Heart left ventricle (tissue), 16 donors: ENCODE measurements around the gene UBL7. TPM values are rescaled to one million over a fixed set of nuclear protein-coding genes. Genes with fewer than 3 reads are reported as not detected.

Source experiments
- ATAC-seq, 4 donors: fragments of 200-7000 bp; cut with Tn5 transposase; one replicate each; pipeline ENCODE4 v1.9.1; 2020 to 2022; ENCODE audit warnings: moderate library complexity in 4 of 4, mild to moderate bottlenecking in 3 of 4, moderate number of reproducible peaks in 1 of 4
- DNase-seq, 5 donors: peaks; one replicate each; pipeline ENCODE4 v3.0.0-alpha.2; 2020
- H3K27ac ChIP-seq, 12 donors: fragments of 200-600 bp; sonication (generic) in 4 of 12; one replicate each; pipeline versions ENCODE4 v1.5.0 to v1.8.0; 2016 to 2022; ENCODE audit warnings: mild to moderate bottlenecking in 2 of 12
- H3K27me3 ChIP-seq, 9 donors: fragments of 200-600 bp; sonication (generic) in 2 of 9; one replicate each; pipeline versions ENCODE4 v1.5.1 to v1.8.0; 2016 to 2022; ENCODE audit warnings: mild to moderate bottlenecking in 3 of 9
- H3K36me3 ChIP-seq, 9 donors: fragments of 200-600 bp; sonication (generic) in 2 of 9; one replicate each; pipeline versions ENCODE4 v1.5.0 to v1.8.0; 2018 to 2022; ENCODE audit warnings: mild to moderate bottlenecking in 2 of 9
- H3K4me1 ChIP-seq, 12 donors: fragments of 200-600 bp; sonication (generic) in 4 of 12; one replicate each; pipeline versions ENCODE4 v1.5.0 to v1.8.0; 2016 to 2022; ENCODE audit warnings: mild to moderate bottlenecking in 3 of 12
- H3K4me3 ChIP-seq, 12 donors: fragments of 200-600 bp; sonication (generic) in 4 of 12; one replicate each; pipeline versions ENCODE4 v1.5.0 to v1.8.0; 2017 to 2022; ENCODE audit warnings: mild to moderate bottlenecking in 9 of 12, moderate library complexity in 4 of 12
- H3K9me3 ChIP-seq, 12 donors: fragments of 200-600 bp; sonication (generic) in 4 of 12; one replicate each; pipeline versions ENCODE4 v1.5.0 to v1.8.0; 2016 to 2022; ENCODE audit warnings: mild to moderate bottlenecking in 1 of 12
- CTCF ChIP-seq, 12 donors: fragments of 200-600 bp; sonication (generic) in 4 of 12; IDR thresholded peaks; one replicate each; pipeline versions ENCODE4 v1.5.0 to v1.8.0; 2018 to 2022; ENCODE audit warnings: antibody characterized with exemption in 12 of 12, mild to moderate bottlenecking in 5 of 12
- POLR2A ChIP-seq, 2 donors: fragments of 450-650 bp; IDR thresholded peaks; one replicate each; pipeline ENCODE4 v1.6.1; 2017; ENCODE audit warnings: antibody characterized with exemption in 2 of 2, mild to moderate bottlenecking in 2 of 2, moderate library complexity in 2 of 2
- WGBS, 4 donors: extraction: QIAGEN DNeasy Blood & Tissue Kit in 2 of 4; methylation state at CpG; one replicate each; pipeline versions ENCODE4 v1.1.5 to v1.1.7; 2013 to 2018; 5-methylcytosine and 5-hydroxymethylcytosine counted together
- intact Hi-C, 10 donors: fragments of 100-400 bp; cut with DNase I; formaldehyde crosslinking; loops; one replicate each; pipeline versions ENCODE4 v1.11.1 to v1.14.2; 2022
- polyA plus RNA-seq, 2 donors: library from polyadenylated mRNA; stranded (reverse); fragments of 200-250 nt; gene quantifications; one replicate each; pipeline ENCODE4 v1.2.3, GENCODE V29; 2013
- total RNA-seq, 9 donors: library from RNA; depleted of rRNA in 2 of 9; stranded (reverse); fragments of >200 nt in 2 of 9; fragmentation: NEBNext Ultra II Directional in 3 of 9; extraction: Animal tissue kit (Norgen Biotek cat#: 25700) in 3 of 9; gene quantifications; one replicate each; pipeline versions ENCODE4 v1.1.0 to v1.2.4, GENCODE V29; 2016 to 2023
- donor health status: ischemic (EF 13 %, LVEDD 7.1; RV severe dilation, severe dysfunction).
- donor health status: healthy with polysubstance abuse.
- donor health status: DM: no; HTN: yes; CAD: no.
- donor health status: DM: no; HTN: no; CAD: no.
- donor health status: ischemic (EF 25% LVEDD 6.9; RV normal size, moderate dysfunction).
- donor health status: ischemic (EF 25% LVEDD 5.7; RV mildly dilated, moderate dysfunction).
- donor health status: healthy.
- donor health status: DM: yes; HTN: yes; CAD: no.
- donor health status: ischemic (EF 35%, LVEDD 5.7; RV mildly dilated, moderate dysfunction).
- donor health status: nonischemic (EF 11% LVEDD 7.7; RV severe dilation, severe dysfunction).
- donor health status: DM: yes; HTN: yes; CAD: no.
- donor health status: PGD.
- donor health status: ischemic (EF 29% LVEDD 5.4; RV normal size, mild dysfunction).
- donor health status: nonischemic (EF 23%, LVEDD 6.1; RV moderate dilation, normal function).

UBL7 gene
- total and polyA plus RNA-seq, 11 donors, result 40.6 to 102 (median 49.5) TPM

GRCh38 chr15:74398183-74398582, 62.8 kb downstream of the UBL7 start:
- TF ChIP-seq POLR2A (IDR thresholded peaks at IDR 0.05), result no peak
- no peak for TF ChIP-seq CTCF (IDR thresholded peaks at IDR 0.05)
- WGBS, 4 donors, result 94 to 97% (median 95%) methylated on average over 5 of the region's 5 CpGs
- Histone ChIP-seq H3K9me3 (no peaks in the 10 kb centered on the region), H3K36me3 (no peaks in the 10 kb centered on the region), H3K4me1 (peaks cover 0 to 39% (median 1%) of the 10 kb centered on the region in 12 donors), H3K4me3 (no peak overlapping the region), H3K27ac (no peak overlapping the region), H3K27me3 (no peaks in the 10 kb centered on the region)
- ATAC-seq, result no peak
- no peak for DNase-seq
- intact Hi-C loops, result no loop called here

GRCh38 chr15:74397239-74398068, 63.5 kb downstream of the UBL7 start:
- Histone ChIP-seq H3K27ac (no peak overlapping the region), H3K4me1 (peaks cover 0 to 32% (median 0%) of the 10 kb centered on the region in 12 donors), H3K9me3 (no peaks in the 10 kb centered on the region), H3K27me3 (no peaks in the 10 kb centered on the region), H3K36me3 (no peaks in the 10 kb centered on the region), H3K4me3 (no peak overlapping the region)
- no peak for DNase-seq
- intact Hi-C loops, result no loop called here
- TF ChIP-seq POLR2A (IDR thresholded peaks at IDR 0.05) (no peak), CTCF (IDR thresholded peaks at IDR 0.05) (no peak)
- 90 to 98% (median 96%) methylated on average over 6 of the region's 6 CpGs for WGBS, 4 donors
- no peak for ATAC-seq

GRCh38 chr15:74396445-74397238, 64.3 kb downstream of the UBL7 start:
- ATAC-seq, result no peak
- Histone ChIP-seq H3K36me3 (no peaks in the 10 kb centered on the region), H3K4me3 (no peak overlapping the region), H3K27me3 (no peaks in the 10 kb centered on the region), H3K4me1 (peaks cover 0 to 24% (median 0%) of the 10 kb centered on the region in 12 donors), H3K9me3 (no peaks in the 10 kb centered on the region), H3K27ac (no peak overlapping the region)
- 73 to 90% (median 77%) methylated on average over 2 to 9 of the region's 9 CpGs for WGBS, 4 donors
- TF ChIP-seq POLR2A (IDR thresholded peaks at IDR 0.05) (no peak), CTCF (IDR thresholded peaks at IDR 0.05) (no peak)
- intact Hi-C loops, result no loop called here
- DNase-seq, result no peak

- no peaks in the 10 kb centered on the region for H3K27me3 ChIP-seq
- H3K4me3 ChIP-seq, result no peak overlapping the region
- DNase-seq (no peak), ATAC-seq (no peak)
- intact Hi-C loops, result no loop called here
- H3K9me3 ChIP-seq, result no peaks in the 10 kb centered on the region
- H3K4me1 ChIP-seq, result peaks cover 0 to 20% (median 0%) of the 10 kb centered on the region in 12 donors
- TF ChIP-seq POLR2A (IDR thresholded peaks at IDR 0.05) (no peak), CTCF (IDR thresholded peaks at IDR 0.05) (no peak)
- WGBS, 4 donors, result 91 to 93% (median 91%) methylated on average over 7 to 10 of the region's 10 CpGs
- H3K36me3 ChIP-seq, result no peaks in the 10 kb centered on the region
- H3K27ac ChIP-seq, result no peak overlapping the region
These were observed 64.9 kb downstream of the UBL7 start for GRCh38 chr15:74396146-74396438.
